Osteocyte (in vitro differentiated cells): ENCODE measurements around the gene RAB36. TPM values are rescaled to one million over a fixed set of nuclear protein-coding genes. Genes with fewer than 3 reads are reported as not detected.

Source experiments
- DNase-seq: peaks from one replicate; pipeline ENCODE4 v3.0.0; 2021; ENCODE audit warnings: mixed read lengths; ENCODE audit not compliant: unreplicated experiment; ENCODE audit errors: extremely low spot score
- H3K27ac Mint-ChIP-seq: one replicate; pipeline ENCODE4 v1.8.0; 2021; ENCODE audit warnings: mild to moderate bottlenecking, mixed read lengths; ENCODE audit not compliant: unreplicated experiment
- H3K27me3 Mint-ChIP-seq: one replicate; pipeline ENCODE4 v1.8.0; 2021; ENCODE audit warnings: mixed read lengths; ENCODE audit not compliant: unreplicated experiment
- H3K36me3 Mint-ChIP-seq: one replicate; pipeline ENCODE4 v1.8.0; 2021; ENCODE audit warnings: mixed read lengths; ENCODE audit not compliant: unreplicated experiment
- H3K4me1 Mint-ChIP-seq: one replicate; pipeline ENCODE4 v1.8.0; 2021; ENCODE audit warnings: mixed read lengths; ENCODE audit not compliant: unreplicated experiment
- H3K4me3 Mint-ChIP-seq: one replicate; pipeline ENCODE4 v1.8.0; 2021; ENCODE audit warnings: mild to moderate bottlenecking, moderate library complexity, mixed read lengths; ENCODE audit not compliant: unreplicated experiment
- H3K9me3 Mint-ChIP-seq: one replicate; pipeline ENCODE4 v1.8.0; 2021; ENCODE audit warnings: mixed read lengths; ENCODE audit not compliant: unreplicated experiment
- total RNA-seq: library from RNA; stranded (reverse); gene quantifications from 2 replicates; pipeline ENCODE4 v1.2.1, GENCODE V29; 2021
- TF ChIP-seq, protein P1 (sequence below): fragments of 200-600 bp; sonication (generic); IDR thresholded peaks from 2 replicates; pipeline ENCODE4 v1.5.0; 2021; ENCODE audit warnings: antibody characterized with exemption, mild to moderate bottlenecking, moderate library complexity

RAB36 gene
- total RNA-seq, 1 donor from 2014 or later = 4.8 TPM

DNA sequence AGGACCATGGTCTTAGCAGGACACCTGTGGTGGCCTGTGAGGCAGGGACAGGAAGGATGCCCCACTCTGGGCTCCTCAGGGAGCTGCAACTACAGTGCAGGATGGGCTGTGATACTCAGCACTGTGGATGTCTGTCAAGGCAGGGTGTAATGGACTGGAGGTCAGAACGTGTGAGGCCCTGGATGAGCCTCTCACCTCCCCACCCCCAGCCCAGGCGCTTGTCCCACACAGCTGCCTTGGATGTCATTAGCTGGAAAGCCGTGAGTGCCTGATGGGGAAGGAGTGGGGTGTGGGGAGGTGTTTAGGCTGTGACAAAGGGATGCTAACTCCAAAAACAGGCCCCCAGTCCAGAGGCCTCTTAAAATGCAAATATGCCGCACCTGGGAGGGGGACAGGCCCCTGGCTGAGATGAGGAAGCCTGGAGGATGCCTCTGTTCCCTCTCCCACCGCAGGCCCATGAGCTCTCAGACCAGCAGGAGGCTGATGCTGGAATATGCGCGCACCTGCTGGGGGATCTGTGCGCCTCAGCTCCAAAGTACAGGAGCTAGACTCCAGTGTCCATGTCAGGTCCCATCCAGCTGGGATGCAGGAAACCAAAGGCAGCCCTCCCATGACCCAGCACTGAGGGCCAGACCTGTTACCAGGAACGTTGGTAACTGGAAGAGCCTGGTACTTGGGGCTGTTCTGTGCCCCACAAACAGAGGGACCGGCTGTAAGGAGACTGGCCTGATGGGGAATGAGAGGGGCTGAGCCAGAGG, 28.6 kb upstream of the RAB36 start:
- Mint-ChIP-seq H3K27ac (no peak overlapping the region), H3K36me3 (no peaks in the 10 kb centered on the region), H3K4me1 (peaks cover 5% of the 10 kb centered on the region), H3K4me3 (no peak overlapping the region), H3K27me3 (no peaks in the 10 kb centered on the region), H3K9me3 (no peaks in the 10 kb centered on the region)
- TF ChIP-seq, protein P1, sequence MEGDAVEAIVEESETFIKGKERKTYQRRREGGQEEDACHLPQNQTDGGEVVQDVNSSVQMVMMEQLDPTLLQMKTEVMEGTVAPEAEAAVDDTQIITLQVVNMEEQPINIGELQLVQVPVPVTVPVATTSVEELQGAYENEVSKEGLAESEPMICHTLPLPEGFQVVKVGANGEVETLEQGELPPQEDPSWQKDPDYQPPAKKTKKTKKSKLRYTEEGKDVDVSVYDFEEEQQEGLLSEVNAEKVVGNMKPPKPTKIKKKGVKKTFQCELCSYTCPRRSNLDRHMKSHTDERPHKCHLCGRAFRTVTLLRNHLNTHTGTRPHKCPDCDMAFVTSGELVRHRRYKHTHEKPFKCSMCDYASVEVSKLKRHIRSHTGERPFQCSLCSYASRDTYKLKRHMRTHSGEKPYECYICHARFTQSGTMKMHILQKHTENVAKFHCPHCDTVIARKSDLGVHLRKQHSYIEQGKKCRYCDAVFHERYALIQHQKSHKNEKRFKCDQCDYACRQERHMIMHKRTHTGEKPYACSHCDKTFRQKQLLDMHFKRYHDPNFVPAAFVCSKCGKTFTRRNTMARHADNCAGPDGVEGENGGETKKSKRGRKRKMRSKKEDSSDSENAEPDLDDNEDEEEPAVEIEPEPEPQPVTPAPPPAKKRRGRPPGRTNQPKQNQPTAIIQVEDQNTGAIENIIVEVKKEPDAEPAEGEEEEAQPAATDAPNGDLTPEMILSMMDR = no peak
- no peak for DNase-seq

DNA sequence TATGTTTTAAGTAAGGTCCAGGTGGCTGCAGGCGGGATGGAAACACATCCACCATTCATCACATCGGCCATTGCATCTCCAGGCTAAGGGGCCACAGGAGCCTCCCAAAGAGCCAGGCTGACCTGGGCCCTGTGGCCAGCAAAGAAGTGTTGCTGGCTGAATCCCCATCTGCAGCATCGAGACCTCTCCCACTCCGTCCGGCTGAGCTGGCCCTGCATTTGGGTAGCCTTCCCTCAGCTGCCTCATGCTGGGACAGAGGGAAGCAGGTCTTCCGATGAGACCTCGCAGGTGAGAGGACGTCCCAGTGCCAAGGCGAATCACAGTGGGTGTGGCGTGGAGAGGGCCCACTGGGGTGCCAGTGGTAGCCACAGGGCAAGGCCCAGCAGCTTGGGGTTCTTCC, 28.0 kb upstream of the RAB36 start:
- no peak overlapping the region for H3K4me3 Mint-ChIP-seq
- H3K4me1 Mint-ChIP-seq = peaks cover 5% of the 10 kb centered on the region
- H3K36me3 Mint-ChIP-seq = no peaks in the 10 kb centered on the region
- no peak for DNase-seq
- TF ChIP-seq, protein P1 = no peak
- no peak overlapping the region for H3K27ac Mint-ChIP-seq
- no peaks in the 10 kb centered on the region for H3K9me3 Mint-ChIP-seq
- no peaks in the 10 kb centered on the region for H3K27me3 Mint-ChIP-seq

DNA sequence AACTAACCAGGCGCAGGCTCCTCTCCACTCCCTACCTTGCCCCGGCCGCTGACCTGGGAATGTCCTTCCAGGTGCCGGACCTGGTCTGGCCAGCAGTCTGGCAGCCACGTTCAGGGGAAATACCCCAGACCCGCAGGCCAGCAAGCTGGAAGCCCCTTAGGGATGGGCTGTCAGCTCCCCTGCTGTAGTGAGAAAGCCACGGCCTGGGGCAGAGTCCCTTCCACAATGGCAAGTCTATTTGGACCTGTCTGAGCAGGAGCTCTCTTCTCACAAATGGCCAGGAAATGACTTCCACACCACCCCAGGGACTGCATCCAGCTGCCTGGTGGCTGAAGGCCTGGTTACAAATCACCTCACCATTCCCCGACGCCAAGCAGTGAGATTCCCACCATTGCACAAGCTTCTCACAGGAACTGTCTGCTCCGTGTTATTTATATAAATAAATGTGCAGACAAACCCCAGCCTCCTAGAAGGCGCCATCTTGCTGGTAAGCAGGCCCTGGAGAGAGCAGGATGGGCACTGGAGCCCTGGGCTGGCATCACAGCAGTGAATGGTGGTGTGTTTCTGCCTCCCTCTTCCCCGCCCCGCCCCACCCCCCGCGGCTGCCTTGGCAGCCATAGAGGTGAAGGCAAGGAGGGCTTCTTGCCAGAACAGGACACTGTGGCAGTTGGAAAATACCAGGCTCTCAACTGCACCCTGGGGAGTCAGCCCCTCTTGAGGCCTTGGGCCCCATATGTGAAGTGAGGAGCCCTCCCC, 27.2 kb upstream of the RAB36 start:
- Mint-ChIP-seq H3K27ac (no peak overlapping the region), H3K4me3 (no peak overlapping the region), H3K36me3 (no peaks in the 10 kb centered on the region), H3K27me3 (no peaks in the 10 kb centered on the region), H3K4me1 (peaks cover 2% of the 10 kb centered on the region), H3K9me3 (no peaks in the 10 kb centered on the region)
- TF ChIP-seq, protein P1 = no peak
- DNase-seq = no peak

DNA sequence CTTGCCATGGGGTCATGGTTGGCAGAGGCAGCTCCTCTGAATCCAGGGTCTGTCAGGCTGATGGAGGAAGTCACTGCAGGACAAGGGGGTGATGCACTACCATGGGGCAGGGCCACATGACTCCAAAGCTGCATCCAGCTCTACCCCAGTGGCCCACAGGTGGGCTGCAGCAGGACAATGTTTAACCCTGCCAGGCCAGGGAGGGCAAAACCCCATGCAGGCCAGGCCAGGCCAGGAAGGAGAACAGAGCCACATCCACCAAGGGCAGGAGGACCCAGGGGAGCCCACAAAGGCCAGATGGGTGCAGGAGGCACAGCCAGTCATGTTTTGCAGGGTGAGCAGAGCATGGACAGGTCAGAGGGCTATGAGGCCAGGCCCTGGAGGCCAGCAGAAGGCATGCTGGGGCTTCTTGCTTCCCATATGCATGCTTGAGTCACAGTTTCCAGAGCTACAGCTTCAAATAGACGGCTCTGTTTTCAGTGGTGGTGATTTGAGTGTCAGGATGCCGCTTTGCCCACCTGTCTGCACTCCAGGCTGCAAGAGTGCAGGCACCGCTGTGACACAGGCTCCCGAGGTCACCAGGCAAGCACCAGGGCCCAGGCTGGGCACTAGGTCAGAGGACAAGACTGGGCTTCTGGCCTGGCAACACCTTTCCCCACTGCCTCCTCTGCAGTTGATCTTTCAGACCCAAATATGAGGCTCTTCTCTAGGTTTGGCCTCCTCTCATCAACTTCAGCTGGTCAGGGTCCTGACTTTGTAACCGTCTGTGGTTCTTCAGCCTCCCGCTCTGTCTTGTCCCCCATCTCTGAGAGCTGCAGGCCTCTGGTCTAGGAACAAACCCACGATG, 26.4 kb upstream of the RAB36 start:
- Mint-ChIP-seq H3K27ac (no peak overlapping the region), H3K9me3 (no peaks in the 10 kb centered on the region), H3K4me3 (no peak overlapping the region), H3K4me1 (no peaks in the 10 kb centered on the region), H3K36me3 (no peaks in the 10 kb centered on the region), H3K27me3 (no peaks in the 10 kb centered on the region)
- TF ChIP-seq, protein P1 = no peak
- no peak for DNase-seq
